Measurements from ENCODE around the gene ZNF804B.

The ZNF804B gene

DNA sequence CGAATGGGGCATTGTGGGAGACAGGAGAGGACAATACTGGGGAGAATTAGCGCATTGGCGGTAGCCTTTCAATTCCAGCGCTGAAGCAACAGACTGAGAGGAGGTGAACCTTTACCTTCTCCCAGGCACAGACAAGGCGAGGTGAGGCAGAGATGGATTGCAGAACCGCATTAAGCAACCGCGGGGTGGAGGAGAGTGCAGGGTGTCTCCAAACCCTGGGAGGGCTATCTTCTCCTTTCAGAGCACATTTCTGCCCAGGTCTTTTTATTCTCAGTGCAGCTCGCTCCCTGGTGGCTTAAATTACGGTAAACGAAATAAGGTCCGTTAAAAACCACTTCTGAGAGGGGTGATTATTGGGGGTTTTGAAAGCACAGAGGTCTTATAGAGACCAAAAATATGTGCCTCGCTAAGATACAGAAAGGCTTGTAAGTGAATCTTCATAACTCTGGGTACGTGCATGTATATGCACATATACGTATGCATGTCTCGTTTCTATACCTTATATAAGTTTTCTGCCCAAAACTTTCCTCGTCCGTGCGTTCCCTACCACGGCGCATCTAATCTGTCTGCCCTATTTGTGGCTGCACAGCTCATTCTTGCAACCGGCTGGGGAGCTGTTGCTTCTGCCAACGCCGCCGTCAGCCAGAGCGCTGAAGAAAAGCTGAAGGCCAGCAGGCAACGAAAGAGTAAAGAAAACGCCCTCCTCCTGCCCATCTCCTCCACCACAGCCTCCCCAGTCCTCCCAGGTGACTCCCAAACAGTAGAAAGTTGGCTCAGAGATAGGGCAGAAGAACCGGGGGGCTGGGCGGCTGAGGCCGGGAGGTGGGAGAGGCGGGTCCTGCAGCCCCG lies 895 bp upstream of the ZNF804B start:
- Mint-ChIP-seq H3K27me3 (ENCODE audit: low read depth) (peaks cover 86% of the 10 kb centered on the region), H3K27ac (no peak overlapping the region), H3K4me3 (peak overlapping the region; percentile 85 to 88 (median 85)), H3K36me3 (ENCODE audit: low read depth) (no peaks in the 10 kb centered on the region), H3K4me1 (peaks cover 8% of the 10 kb centered on the region), H3K9me3 (no peaks in the 10 kb centered on the region)
- TF ChIP-seq, protein P1, sequence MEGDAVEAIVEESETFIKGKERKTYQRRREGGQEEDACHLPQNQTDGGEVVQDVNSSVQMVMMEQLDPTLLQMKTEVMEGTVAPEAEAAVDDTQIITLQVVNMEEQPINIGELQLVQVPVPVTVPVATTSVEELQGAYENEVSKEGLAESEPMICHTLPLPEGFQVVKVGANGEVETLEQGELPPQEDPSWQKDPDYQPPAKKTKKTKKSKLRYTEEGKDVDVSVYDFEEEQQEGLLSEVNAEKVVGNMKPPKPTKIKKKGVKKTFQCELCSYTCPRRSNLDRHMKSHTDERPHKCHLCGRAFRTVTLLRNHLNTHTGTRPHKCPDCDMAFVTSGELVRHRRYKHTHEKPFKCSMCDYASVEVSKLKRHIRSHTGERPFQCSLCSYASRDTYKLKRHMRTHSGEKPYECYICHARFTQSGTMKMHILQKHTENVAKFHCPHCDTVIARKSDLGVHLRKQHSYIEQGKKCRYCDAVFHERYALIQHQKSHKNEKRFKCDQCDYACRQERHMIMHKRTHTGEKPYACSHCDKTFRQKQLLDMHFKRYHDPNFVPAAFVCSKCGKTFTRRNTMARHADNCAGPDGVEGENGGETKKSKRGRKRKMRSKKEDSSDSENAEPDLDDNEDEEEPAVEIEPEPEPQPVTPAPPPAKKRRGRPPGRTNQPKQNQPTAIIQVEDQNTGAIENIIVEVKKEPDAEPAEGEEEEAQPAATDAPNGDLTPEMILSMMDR (IDR thresholded peaks at IDR 0.05; ENCODE audit: unreplicated experiment in 3 of 3): peak in 1 of 3 experiments; percentile 5

DNA sequence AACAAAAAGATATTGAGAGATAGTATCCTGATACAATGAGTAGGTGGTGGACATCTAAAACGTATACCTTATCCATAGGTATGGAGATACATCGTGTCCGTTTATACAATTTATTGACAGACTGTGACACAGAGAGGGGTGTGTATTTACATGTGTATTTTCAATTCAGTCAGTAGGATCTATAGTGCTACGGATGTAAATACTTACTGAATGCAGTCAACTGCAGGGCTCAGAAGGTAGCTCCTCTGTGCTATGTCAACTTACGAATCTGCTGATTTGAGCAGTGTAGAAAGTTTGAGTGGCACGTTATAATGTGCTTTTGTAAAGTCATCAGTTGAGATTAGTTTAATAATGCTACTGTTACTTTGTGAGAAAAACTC lies 626 bp downstream of the ZNF804B start:
- Mint-ChIP-seq H3K27me3 (ENCODE audit: low read depth) (peaks cover 71% of the 10 kb centered on the region), H3K4me1 (peaks cover 8% of the 10 kb centered on the region), H3K9me3 (no peaks in the 10 kb centered on the region), H3K36me3 (ENCODE audit: low read depth) (no peaks in the 10 kb centered on the region), H3K4me3 (peak overlapping the region; percentile 85 to 88 (median 85)), H3K27ac (no peak overlapping the region)
- TF ChIP-seq, protein P1 (IDR thresholded peaks at IDR 0.05; ENCODE audit: unreplicated experiment in 3 of 3): no peak

DNA sequence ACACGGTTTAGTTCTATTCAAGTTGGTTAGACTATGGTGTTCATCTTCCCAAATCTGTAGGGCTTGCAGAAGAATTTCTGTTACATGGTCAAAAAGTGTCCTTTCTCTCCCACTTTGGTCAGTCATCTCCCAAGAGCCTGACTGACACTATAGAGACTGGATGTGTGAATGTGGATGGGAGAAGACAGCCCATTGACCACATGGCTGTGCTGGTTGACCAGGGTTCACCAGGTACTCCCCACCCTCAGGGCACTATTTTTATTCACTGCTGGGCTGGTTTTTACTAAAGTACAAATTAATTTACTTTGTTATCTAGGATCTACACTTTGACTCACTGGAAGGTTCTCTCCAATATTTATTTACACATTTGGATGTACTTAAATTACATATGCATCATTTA lies 2.3 kb downstream of the ZNF804B start:
- TF ChIP-seq, protein P1 (IDR thresholded peaks at IDR 0.05; ENCODE audit: unreplicated experiment in 3 of 3): no peak

DNA sequence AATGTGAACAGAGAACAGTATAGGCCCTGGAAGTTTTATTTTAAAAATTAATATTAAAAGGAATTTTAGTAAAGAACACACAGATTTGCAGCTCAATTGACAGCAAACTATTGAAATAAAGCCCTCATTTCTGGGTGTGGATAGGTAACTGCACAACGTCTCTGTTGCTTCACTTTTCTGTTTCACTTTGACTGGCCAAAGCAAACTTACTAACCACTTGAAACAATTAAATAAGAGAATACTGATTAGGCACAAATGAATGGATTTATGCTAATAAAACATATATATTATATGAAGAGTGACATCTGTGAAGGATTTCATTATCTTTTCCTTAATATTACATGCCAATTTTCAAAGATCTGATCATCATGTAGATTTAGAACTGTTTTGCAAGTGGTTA lies 11.9 kb downstream of the ZNF804B start:
- TF ChIP-seq, protein P1 (IDR thresholded peaks at IDR 0.05; ENCODE audit: unreplicated experiment in 3 of 3): no peak
- no peaks in the 10 kb centered on the region for H3K4me1 Mint-ChIP-seq
- no peak overlapping the region for H3K4me3 Mint-ChIP-seq
- no peak overlapping the region for H3K27ac Mint-ChIP-seq
- no peaks in the 10 kb centered on the region for H3K9me3 Mint-ChIP-seq
- peaks cover 3% of the 10 kb centered on the region for H3K27me3 Mint-ChIP-seq (ENCODE audit: low read depth)
- no peaks in the 10 kb centered on the region for H3K36me3 Mint-ChIP-seq (ENCODE audit: low read depth)

More for the DNA sequence above, 2.3 kb downstream of the ZNF804B start:
- Mint-ChIP-seq H3K9me3 (no peaks in the 10 kb centered on the region), H3K27ac (no peak overlapping the region), H3K4me1 (peaks cover 8% of the 10 kb centered on the region), H3K27me3 (ENCODE audit: low read depth) (peaks cover 56% of the 10 kb centered on the region), H3K36me3 (ENCODE audit: low read depth) (no peaks in the 10 kb centered on the region), H3K4me3 (peak overlapping the region in 1 of 3 experiments; percentile 29)

DNA sequence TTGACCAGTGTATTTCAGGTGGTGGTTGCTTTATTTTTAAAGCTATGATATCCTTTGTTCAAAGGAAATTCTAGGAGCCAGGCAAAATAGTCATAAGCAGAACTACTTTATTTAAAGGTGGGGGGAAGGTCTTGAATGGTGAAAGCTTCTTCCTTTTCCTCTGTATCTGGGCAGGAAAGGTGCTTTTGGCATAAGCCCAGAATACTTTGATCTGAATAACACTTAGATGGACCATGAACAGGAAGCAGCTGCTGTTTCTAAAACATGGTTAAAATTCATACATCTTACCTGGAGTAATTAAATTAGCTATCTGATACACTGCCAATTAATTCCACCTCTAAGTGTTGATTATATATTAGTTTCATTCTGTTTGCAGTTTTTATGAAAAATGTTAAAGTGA lies 13.3 kb downstream of the ZNF804B start:
- Mint-ChIP-seq H3K9me3 (no peaks in the 10 kb centered on the region), H3K4me3 (no peak overlapping the region), H3K27ac (no peak overlapping the region), H3K4me1 (no peaks in the 10 kb centered on the region), H3K27me3 (ENCODE audit: low read depth) (no peaks in the 10 kb centered on the region), H3K36me3 (ENCODE audit: low read depth) (no peaks in the 10 kb centered on the region)
- TF ChIP-seq, protein P1 (IDR thresholded peaks at IDR 0.05; ENCODE audit: unreplicated experiment in 3 of 3): no peak

DNA sequence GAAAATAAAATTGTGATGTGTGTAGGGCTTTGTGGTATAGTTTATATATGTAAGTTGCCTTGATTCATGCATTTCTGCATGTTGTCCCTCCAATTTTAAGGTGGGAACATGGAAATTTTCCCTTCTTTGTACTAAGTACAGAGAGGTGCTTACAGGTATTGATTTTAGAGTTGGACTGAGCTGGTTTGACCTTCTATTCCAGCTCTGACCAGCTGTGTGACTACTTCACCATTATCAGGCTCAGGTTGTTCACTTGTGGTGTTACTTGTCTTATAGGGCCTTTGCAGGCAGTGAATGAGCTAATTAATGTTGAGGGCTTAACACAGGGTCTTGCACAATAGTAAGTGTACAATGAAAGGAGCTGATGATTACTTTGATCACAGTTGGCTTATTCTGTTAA lies 16.3 kb downstream of the ZNF804B start:
- H3K27me3 Mint-ChIP-seq (ENCODE audit: low read depth): no peaks in the 10 kb centered on the region
- no peak overlapping the region for H3K4me3 Mint-ChIP-seq
- no peaks in the 10 kb centered on the region for H3K36me3 Mint-ChIP-seq (ENCODE audit: low read depth)
- H3K4me1 Mint-ChIP-seq: no peaks in the 10 kb centered on the region
- H3K27ac Mint-ChIP-seq: no peak overlapping the region
- H3K9me3 Mint-ChIP-seq: no peaks in the 10 kb centered on the region
- TF ChIP-seq, protein P1 (IDR thresholded peaks at IDR 0.05; ENCODE audit: unreplicated experiment in 3 of 3): no peak

All from nephron (organoid).